Right cardiac atrium (tissue), 5 donors: Measurements from ENCODE around the gene ALDH3B2. TPM values are rescaled to one million over a fixed set of nuclear protein-coding genes. Genes with fewer than 3 reads are reported as not detected.
"Not testable (repeated sequence)": the region's sequence is repeated elsewhere in the genome, so short reads cannot be mapped to it uniquely, and the experiment has no call there.

Source experiments
- ATAC-seq, 2 donors: fragments of 200-7000 bp; cut with Tn5 transposase; one replicate each; pipeline versions ENCODE4 v1.8.0 to v1.9.1; 2020; ENCODE audit warnings: moderate library complexity in 2 of 2, mild to moderate bottlenecking in 1 of 2
- DNase-seq, 3 donors: peaks; one replicate each; pipeline ENCODE4 v3.0.0-alpha.2; 2020
- H3K27ac ChIP-seq: one replicate; pipeline ENCODE4 v1.5.1; 2013; ENCODE audit warnings: mild to moderate bottlenecking, low read length, control low read depth, moderate library complexity
- H3K27me3 ChIP-seq: one replicate; pipeline ENCODE4 v1.6.1; 2013; ENCODE audit not compliant: control insufficient read depth, insufficient read depth
- H3K4me1 ChIP-seq: one replicate; pipeline ENCODE4 v1.6.1; 2013; ENCODE audit warnings: low read length; ENCODE audit not compliant: control insufficient read depth, insufficient read depth
- H3K4me3 ChIP-seq: one replicate; pipeline ENCODE4 v1.5.1; 2013; ENCODE audit warnings: low read length, control low read depth
- H3K9me3 ChIP-seq: one replicate; pipeline ENCODE4 v1.6.1; 2013; ENCODE audit warnings: low read length; ENCODE audit not compliant: control insufficient read depth
- WGBS: extraction: QIAGEN DNeasy Blood & Tissue Kit; methylation state at CpG from one replicate; pipeline ENCODE4 v1.1.7; 2013; 5-methylcytosine and 5-hydroxymethylcytosine counted together
- intact Hi-C, 4 donors: fragments of 100-400 bp; cut with DNase I; formaldehyde crosslinking; loops; one replicate each; pipeline versions ENCODE4 v1.11.0 to v1.14.0; 2022 to 2023
- polyA plus RNA-seq: library from polyadenylated mRNA; stranded (reverse); fragments of 200-250 nt; gene quantifications from one replicate; pipeline ENCODE4 v1.2.3, GENCODE V29; 2013
- total RNA-seq, 4 donors: library from RNA; stranded (reverse); fragmentation: NEBNext Ultra II Directional; extraction: Animal tissue kit (Norgen Biotek cat#: 25700); gene quantifications; one replicate each; pipeline ENCODE4 v1.2.1, GENCODE V29; 2021
- donor health status: healthy with polysubstance abuse.
- donor health status: DM: no; HTN: yes; CAD: no.
- donor health status: DM: no; HTN: no; CAD: no.
- donor health status: DM: no; HTN: yes; CAD: no; lungs with severe emphysema.
- donor health status: DM: yes; HTN: yes; CAD: no.

ALDH3B2 gene
- total and polyA plus RNA-seq, 5 donors: not detected

- intact Hi-C loops, ATAC-seq, DNase-seq, H3K9me3 ChIP-seq, H3K27ac ChIP-seq, H3K27me3 ChIP-seq, H3K4me1 ChIP-seq, H3K4me3 ChIP-seq: not testable (repeated sequence)
- 73% methylated on average over 5 of the region's 5 CpGs for WGBS
Observed at GRCh38 chr11:67660752-67661151, 13.7 kb downstream of the ALDH3B2 start.

GRCh38 chr11:67659651-67660165, 14.7 kb downstream of the ALDH3B2 start:
- ATAC-seq, H3K9me3 ChIP-seq, H3K4me3 ChIP-seq, H3K27ac ChIP-seq, H3K4me1 ChIP-seq, intact Hi-C loops, H3K27me3 ChIP-seq, DNase-seq: not testable (repeated sequence)
- WGBS: 56% methylated on average over 5 of the region's 5 CpGs

- Histone ChIP-seq H3K27ac (no peak overlapping the region), H3K27me3 (no peaks in the 10 kb centered on the region), H3K9me3 (no peaks in the 10 kb centered on the region), H3K4me1 (no peaks in the 10 kb centered on the region), H3K4me3 (no peak overlapping the region)
- WGBS: 38% methylated on average over 3 of the region's 3 CpGs
- ATAC-seq (no peak), DNase-seq (no peak)
- intact Hi-C loops: no loop called here
Observed at GRCh38 chr11:67657300-67657699, 17.1 kb downstream of the ALDH3B2 start.

- H3K9me3 ChIP-seq: no peaks in the 10 kb centered on the region
- H3K27me3 ChIP-seq: no peaks in the 10 kb centered on the region
- H3K27ac ChIP-seq: no peak overlapping the region
- H3K4me1 ChIP-seq: no peaks in the 10 kb centered on the region
- no peak for ATAC-seq
- no peak for DNase-seq
- intact Hi-C loops: no loop called here
- WGBS: 92% methylated on average over 4 of the region's 4 CpGs
- H3K4me3 ChIP-seq: no peak overlapping the region
Observed at GRCh38 chr11:67656278-67656922, 18.0 kb downstream of the ALDH3B2 start.

- intact Hi-C loops: no loop called here
- no peaks in the 10 kb centered on the region for H3K27me3 ChIP-seq
- H3K9me3 ChIP-seq: no peaks in the 10 kb centered on the region
- ATAC-seq (no peak), DNase-seq (no peak)
- 72% methylated on average over 9 of the region's 9 CpGs for WGBS
- no peak overlapping the region for H3K4me3 ChIP-seq
- H3K4me1 ChIP-seq: no peaks in the 10 kb centered on the region
- no peak overlapping the region for H3K27ac ChIP-seq
Observed at GRCh38 chr11:67654225-67654624, 20.2 kb downstream of the ALDH3B2 start.

GRCh38 chr11:67652965-67653845, 21.2 kb downstream of the ALDH3B2 start:
- no peak for DNase-seq
- 80% methylated on average over 15 of the region's 15 CpGs for WGBS
- intact Hi-C loops: no loop called here

GRCh38 chr11:67651976-67652781, 22.2 kb downstream of the ALDH3B2 start:
- Histone ChIP-seq H3K27ac (no peak overlapping the region), H3K27me3 (no peaks in the 10 kb centered on the region), H3K4me1 (no peaks in the 10 kb centered on the region), H3K9me3 (no peaks in the 10 kb centered on the region), H3K4me3 (no peak overlapping the region)
- no peak for ATAC-seq
- intact Hi-C loops: no loop called here
- no peak for DNase-seq
- 51% methylated on average over 13 of the region's 13 CpGs for WGBS

More at GRCh38 chr11:67652965-67653845, 21.2 kb downstream of the ALDH3B2 start:
- Histone ChIP-seq H3K9me3 (no peaks in the 10 kb centered on the region), H3K27me3 (no peaks in the 10 kb centered on the region), H3K4me3 (no peak overlapping the region), H3K4me1 (no peaks in the 10 kb centered on the region), H3K27ac (no peak overlapping the region)
- no peak for ATAC-seq

- intact Hi-C loops: no loop called here
- Histone ChIP-seq H3K9me3 (no peaks in the 10 kb centered on the region), H3K4me1 (no peaks in the 10 kb centered on the region), H3K27me3 (no peaks in the 10 kb centered on the region), H3K27ac (no peak overlapping the region), H3K4me3 (no peak overlapping the region)
- DNase-seq: no peak
- ATAC-seq: no peak
- 84% methylated on average over 22 of the region's 22 CpGs for WGBS
Observed at GRCh38 chr11:67649634-67650510, 24.6 kb downstream of the ALDH3B2 start.

GRCh38 chr11:67648796-67649613, 25.4 kb downstream of the ALDH3B2 start:
- WGBS: 65% methylated on average over 12 of the region's 12 CpGs
- Histone ChIP-seq H3K9me3 (no peaks in the 10 kb centered on the region), H3K27ac (no peak overlapping the region), H3K4me3 (no peak overlapping the region), H3K27me3 (no peaks in the 10 kb centered on the region), H3K4me1 (no peaks in the 10 kb centered on the region)
- ATAC-seq: no peak
- DNase-seq: no peak
- intact Hi-C loops: no loop called here
